CD14-positive monocyte (primary cell): Measurements from ENCODE around the gene CNOT8. TPM values are rescaled to one million over a fixed set of nuclear protein-coding genes. Genes with fewer than 3 reads are reported as not detected.

Experiments used
- DNase-seq, 3 donors: peaks; one replicate each; pipeline ENCODE4 v3.0.0-alpha.2; 2011 to 2022
- H2AFZ ChIP-seq: 2 replicates; pipeline ENCODE4 v1.6.0; 2012; ENCODE audit warnings: mild to moderate bottlenecking, low read depth, low read length, inconsistent platforms; ENCODE audit not compliant: insufficient read depth, poor library complexity, severe bottlenecking
- H3K27ac ChIP-seq, 2 donors: 1 replicate in 1 of 2; 2 replicates in 1 of 2; pipeline ENCODE4 v1.5.1; 2012 to 2013; ENCODE audit warnings: low read length in 2 of 2, control low read depth in 1 of 2, inconsistent platforms in 1 of 2, low read depth in 1 of 2, mild to moderate bottlenecking in 1 of 2
- H3K27me3 ChIP-seq, 2 donors: one replicate each; pipeline versions ENCODE4 v1.6.0 to v1.6.1; 2011 to 2013; ENCODE audit warnings: low read length in 2 of 2; ENCODE audit not compliant: control insufficient read depth in 2 of 2, insufficient read depth in 2 of 2
- H3K36me3 ChIP-seq, 2 donors: replicated peaks in 1 of 2; 1 replicate in 1 of 2; 2 replicates in 1 of 2; pipeline versions ENCODE4 v1.5.1 to v1.6.1; 2012 to 2013; ENCODE audit warnings: low read length in 2 of 2, control low read depth in 1 of 2, inconsistent platforms in 1 of 2, mild to moderate bottlenecking in 1 of 2; ENCODE audit not compliant: insufficient read depth in 2 of 2, control insufficient read depth in 1 of 2
- H3K4me1 ChIP-seq, 2 donors: 1 replicate in 1 of 2; 2 replicates in 1 of 2; pipeline versions ENCODE4 v1.5.1 to v1.6.1; 2012 to 2013; ENCODE audit warnings: low read length in 2 of 2, control low read depth in 1 of 2, inconsistent platforms in 1 of 2, mild to moderate bottlenecking in 1 of 2, moderate library complexity in 1 of 2; ENCODE audit not compliant: insufficient read depth in 2 of 2, control insufficient read depth in 1 of 2
- H3K4me2 ChIP-seq: replicated peaks from 2 replicates; pipeline ENCODE3; 2012; ENCODE audit warnings: low read length, moderate library complexity, mild to moderate bottlenecking; ENCODE audit not compliant: poor library complexity, severe bottlenecking; ENCODE audit errors: extremely low read depth
- H3K4me3 ChIP-seq, 3 experiments: fragments of 200-600 bp in 1 of 3; sonication (generic) in 1 of 3; replicated peaks in 1 of 3; 1 replicate in 2 of 3; 2 replicates in 1 of 3; pipeline ENCODE4 v1.5.1; 2011 to 2013; ENCODE audit warnings: low read length in 3 of 3, mild to moderate bottlenecking in 3 of 3, control low read depth in 2 of 3, low read depth in 2 of 3, inconsistent platforms in 1 of 3, moderate library complexity in 1 of 3
- H3K79me2 ChIP-seq: 2 replicates; pipeline ENCODE4 v1.6.0; 2012; ENCODE audit warnings: mild to moderate bottlenecking, control low read depth, inconsistent platforms, low read length, moderate library complexity; ENCODE audit not compliant: insufficient read depth
- H3K9ac ChIP-seq: 2 replicates; pipeline ENCODE4 v1.6.0; 2017; ENCODE audit warnings: low read length, mild to moderate bottlenecking; ENCODE audit not compliant: insufficient read depth, poor library complexity, severe bottlenecking
- H3K9me3 ChIP-seq, 2 donors: replicated peaks in 1 of 2; 1 replicate in 1 of 2; 2 replicates in 1 of 2; pipeline versions ENCODE4 v1.5.1 to v1.6.1; 2012 to 2013; ENCODE audit warnings: low read length in 2 of 2, control low read depth in 1 of 2; ENCODE audit not compliant: control insufficient read depth in 1 of 2, insufficient read depth in 1 of 2
- H4K20me1 ChIP-seq: 2 replicates; pipeline ENCODE4 v1.6.0; 2012; ENCODE audit warnings: mild to moderate bottlenecking, low read length, control low read depth, moderate library complexity; ENCODE audit not compliant: insufficient read depth
- H3K27ac Mint-ChIP-seq, 7 donors: one replicate each; pipeline ENCODE4 v1.8.0; 2020; ENCODE audit warnings: mild to moderate bottlenecking in 7 of 7, mixed read lengths in 7 of 7, moderate library complexity in 6 of 7, inconsistent platforms in 2 of 7
- H3K27me3 Mint-ChIP-seq, 3 donors: one replicate each; pipeline ENCODE4 v1.8.0; 2021 to 2022; ENCODE audit warnings: low read depth in 3 of 3, mild to moderate bottlenecking in 3 of 3, mixed read lengths in 3 of 3, moderate library complexity in 3 of 3, inconsistent platforms in 1 of 3
- H3K36me3 Mint-ChIP-seq, 2 donors: one replicate each; pipeline ENCODE4 v1.8.0; 2020; ENCODE audit warnings: mixed read lengths in 2 of 2, inconsistent platforms in 1 of 2, mild to moderate bottlenecking in 1 of 2
- H3K4me1 Mint-ChIP-seq: one replicate; pipeline ENCODE4 v1.8.0; 2020; ENCODE audit warnings: mild to moderate bottlenecking, mixed read lengths
- H3K4me3 Mint-ChIP-seq, 2 donors: one replicate each; pipeline ENCODE4 v1.8.0; 2020; ENCODE audit warnings: mild to moderate bottlenecking in 2 of 2, mixed read lengths in 2 of 2, moderate library complexity in 1 of 2
- H3K9me3 Mint-ChIP-seq, 7 donors: one replicate each; pipeline ENCODE4 v1.8.0; 2020 to 2022; ENCODE audit warnings: mixed read lengths in 7 of 7, mild to moderate bottlenecking in 6 of 7, moderate library complexity in 6 of 7, inconsistent platforms in 2 of 7
- WGBS: methylation state at CpG from one replicate; pipeline ENCODE4 v1.1.5; 2013; ENCODE audit warnings: missing lambda C conversion rate; ENCODE audit not compliant: insufficient coverage; 5-methylcytosine and 5-hydroxymethylcytosine counted together
- intact Hi-C, 2 donors: fragments of 100-400 bp; cut with micrococcal nuclease; formaldehyde crosslinking; loops; one replicate each; pipeline versions ENCODE4 v1.15.0 to v1.15.1; 2023
- polyA plus RNA-seq, 3 donors: library from polyadenylated mRNA; depleted of rRNA in 1 of 3; unstranded in 2 of 3; stranded (reverse) in 1 of 3; fragments of 300-500 nt in 2 of 3; fragments of >200 nt in 1 of 3; fragmentation: Illumina TruSeq in 2 of 3; gene quantifications; 1 replicate in 2 of 3; 2 replicates in 1 of 3; pipeline ENCODE4 v1.2.3, GENCODE V29; 2012 to 2021
- TF ChIP-seq, protein P1 (sequence below): fragments of 200-600 bp; IDR thresholded peaks from one replicate; pipeline ENCODE4 v1.8.0; 2022; ENCODE audit warnings: antibody characterized with exemption, mild to moderate bottlenecking

Gene CNOT8
- polyA plus RNA-seq, 3 donors = 98.7 to 160 (median 147) TPM

DNA sequence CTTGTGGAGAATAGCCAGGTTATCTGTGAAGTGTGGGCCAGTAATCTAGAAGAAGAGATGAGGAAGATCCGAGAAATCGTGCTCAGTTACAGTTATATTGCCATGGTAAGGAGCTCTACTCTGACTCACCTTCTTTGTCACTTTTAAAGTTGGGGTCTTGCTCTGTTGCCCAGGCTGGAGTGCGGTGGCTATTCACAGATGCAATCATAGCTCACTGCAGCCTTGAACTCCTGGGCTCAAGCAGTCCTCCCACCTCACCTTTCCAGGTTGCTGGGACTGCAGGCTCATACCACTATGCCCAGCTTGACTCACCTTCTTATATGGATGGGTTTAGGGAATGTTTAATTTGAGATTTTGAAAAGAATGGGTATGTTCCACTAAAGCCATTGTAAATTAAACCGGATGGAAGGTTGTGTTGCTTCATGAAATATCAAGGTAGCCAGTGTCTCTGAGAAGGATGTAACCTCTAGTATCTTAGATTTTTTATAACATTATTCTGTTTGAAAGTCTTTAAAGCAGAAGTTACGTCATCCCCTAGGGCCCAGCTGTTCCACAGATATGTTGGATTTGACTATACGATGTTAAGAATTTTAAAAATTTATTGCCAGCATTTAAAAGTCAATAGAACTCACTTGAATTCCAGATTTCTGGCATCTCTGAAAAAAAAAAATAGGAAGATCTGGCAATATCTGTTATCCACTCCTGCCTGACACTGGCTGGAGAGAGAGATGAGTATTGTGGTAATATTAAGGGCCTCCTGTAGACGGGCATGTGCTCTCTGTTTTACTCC, 5.1 kb downstream of the CNOT8 start:
- Mint-ChIP-seq H3K36me3 (peaks cover 31 to 56% of the 10 kb centered on the region in 2 donors), H3K27ac (peak overlapping the region in 6 of 7 donors; percentile 10 to 72 (median 60)), H3K9me3 (peaks cover 0 to 2% (median 0%) of the 10 kb centered on the region in 7 donors), H3K4me3 (no peak overlapping the region), H3K4me1 (peaks cover 46% of the 10 kb centered on the region), H3K27me3 (no peaks in the 10 kb centered on the region)
- TF ChIP-seq, protein P1, sequence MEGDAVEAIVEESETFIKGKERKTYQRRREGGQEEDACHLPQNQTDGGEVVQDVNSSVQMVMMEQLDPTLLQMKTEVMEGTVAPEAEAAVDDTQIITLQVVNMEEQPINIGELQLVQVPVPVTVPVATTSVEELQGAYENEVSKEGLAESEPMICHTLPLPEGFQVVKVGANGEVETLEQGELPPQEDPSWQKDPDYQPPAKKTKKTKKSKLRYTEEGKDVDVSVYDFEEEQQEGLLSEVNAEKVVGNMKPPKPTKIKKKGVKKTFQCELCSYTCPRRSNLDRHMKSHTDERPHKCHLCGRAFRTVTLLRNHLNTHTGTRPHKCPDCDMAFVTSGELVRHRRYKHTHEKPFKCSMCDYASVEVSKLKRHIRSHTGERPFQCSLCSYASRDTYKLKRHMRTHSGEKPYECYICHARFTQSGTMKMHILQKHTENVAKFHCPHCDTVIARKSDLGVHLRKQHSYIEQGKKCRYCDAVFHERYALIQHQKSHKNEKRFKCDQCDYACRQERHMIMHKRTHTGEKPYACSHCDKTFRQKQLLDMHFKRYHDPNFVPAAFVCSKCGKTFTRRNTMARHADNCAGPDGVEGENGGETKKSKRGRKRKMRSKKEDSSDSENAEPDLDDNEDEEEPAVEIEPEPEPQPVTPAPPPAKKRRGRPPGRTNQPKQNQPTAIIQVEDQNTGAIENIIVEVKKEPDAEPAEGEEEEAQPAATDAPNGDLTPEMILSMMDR = no peak
- H3K27ac ChIP-seq = peak overlapping the region in 1 of 2 donors; percentile 69
- H3K9ac ChIP-seq = no peak overlapping the region
- DNase-seq = no peak
- no peaks in the 10 kb centered on the region for H3K27me3 ChIP-seq
- WGBS = no CpG with 5 or more reads among the region's 7 CpGs
- intact Hi-C loops = loop anchor here in 1 of 2 donors (10.0 kb wide), 1 partner anchor 209 kb away; no protein-coding TSS in a partner anchor
- peaks cover 38 to 55% of the 10 kb centered on the region in 2 donors for H3K36me3 ChIP-seq
- peaks cover 37 to 48% of the 10 kb centered on the region in 2 donors for H3K4me1 ChIP-seq
- no peak overlapping the region for H3K4me2 ChIP-seq
- no peaks in the 10 kb centered on the region for H3K9me3 ChIP-seq
- H2AFZ ChIP-seq = no peak overlapping the region
- peaks cover 86% of the 10 kb centered on the region for H4K20me1 ChIP-seq
- no peak overlapping the region for H3K4me3 ChIP-seq
- peaks cover 91% of the 10 kb centered on the region for H3K79me2 ChIP-seq

DNA sequence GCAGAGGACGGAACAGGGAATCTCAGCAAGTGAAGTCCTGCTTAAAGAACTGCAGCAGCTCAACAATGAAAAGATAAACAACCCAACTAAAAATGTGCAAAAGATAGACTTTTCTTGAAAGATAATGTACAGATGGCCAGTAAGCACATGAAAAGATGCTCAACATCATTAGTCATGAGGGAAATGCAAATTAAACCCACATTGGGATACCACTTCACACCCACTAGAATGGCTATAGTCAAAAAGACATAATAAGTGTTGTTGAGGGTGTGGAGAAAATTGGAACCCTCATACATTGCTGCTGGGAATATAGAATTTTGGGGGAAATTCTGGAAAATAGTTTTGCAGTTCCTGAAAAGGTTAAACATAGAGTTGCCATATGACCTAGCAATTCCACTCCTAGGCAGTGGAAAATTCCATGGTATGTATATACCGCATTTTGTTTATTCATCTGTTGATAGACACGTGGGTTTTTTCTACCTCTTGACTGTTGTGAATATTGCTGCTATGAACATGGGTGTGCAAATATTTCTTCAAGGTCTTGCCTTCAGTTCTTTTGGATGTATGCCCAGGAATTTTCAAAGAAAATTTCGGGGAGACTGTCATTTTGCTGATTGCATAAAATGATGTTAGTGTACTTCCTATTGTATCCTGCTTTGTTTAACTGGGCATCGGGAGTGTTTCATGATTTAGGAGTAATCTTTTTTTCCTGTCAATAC, 7.2 kb downstream of the CNOT8 start:
- H3K4me3 Mint-ChIP-seq = no peak overlapping the region
- no peak overlapping the region for H3K9ac ChIP-seq
- peaks cover 100% of the 10 kb centered on the region for H4K20me1 ChIP-seq
- no peaks in the 10 kb centered on the region for H3K9me3 ChIP-seq
- intact Hi-C loops = loop anchor here in 1 of 2 donors (10.0 kb wide), 1 partner anchor 211 kb away; no protein-coding TSS in a partner anchor
- peaks cover 0 to 2% (median 0%) of the 10 kb centered on the region in 7 donors for H3K9me3 Mint-ChIP-seq
- peaks cover 87% of the 10 kb centered on the region for H3K79me2 ChIP-seq
- TF ChIP-seq, protein P1 = no peak
- H3K27ac Mint-ChIP-seq = no peak overlapping the region
- H3K27me3 Mint-ChIP-seq = no peaks in the 10 kb centered on the region
- peak overlapping the region in 1 of 2 donors; percentile 11 for H3K27ac ChIP-seq
- peaks cover 53 to 72% of the 10 kb centered on the region in 2 donors for H3K36me3 ChIP-seq
- WGBS = 75% methylated on average over 2 of the region's 5 CpGs
- H3K4me1 Mint-ChIP-seq = peaks cover 29% of the 10 kb centered on the region
- no peak overlapping the region for H3K4me2 ChIP-seq
- H3K36me3 Mint-ChIP-seq = peaks cover 43 to 75% of the 10 kb centered on the region in 2 donors
- no peak for DNase-seq
- peaks cover 27 to 30% of the 10 kb centered on the region in 2 donors for H3K4me1 ChIP-seq
- no peaks in the 10 kb centered on the region for H3K27me3 ChIP-seq
- no peak overlapping the region for H2AFZ ChIP-seq
- H3K4me3 ChIP-seq = no peak overlapping the region
